ENCODE data around the gene ALDH1L1. TPM values are rescaled to one million over a fixed set of nuclear protein-coding genes. Genes with fewer than 3 reads are reported as not detected.
A peak's percentile ranks its signal among the peaks of the same experiment; 100 is the strongest.

The ALDH1L1 gene
- total RNA-seq, 1 experiment from 2014 or later = 0.08 TPM

- Histone ChIP-seq H3K36me3 (no peaks in the 10 kb centered on the region), H3K27me3 (peaks cover 19% of the 10 kb centered on the region; the same call in 1 of the 2 replicates), H3K9me3 (replicated peaks) (no peaks in the 10 kb centered on the region), H3K4me1 (no peaks in the 10 kb centered on the region), H3K4me3 (no peak overlapping the region), H3K27ac (no peak overlapping the region)
- peak in 1 of 2 experiments; percentile 0 for DNase-seq
Observed at GRCh38 chr3:126128504-126129397, 51.6 kb downstream of the ALDH1L1 start.

GRCh38 chr3:126127904-126128303 is 52.5 kb downstream of the ALDH1L1 start:
- Histone ChIP-seq H3K9me3 (replicated peaks) (no peaks in the 10 kb centered on the region), H3K36me3 (no peaks in the 10 kb centered on the region), H3K27ac (no peak overlapping the region), H3K4me1 (no peaks in the 10 kb centered on the region), H3K27me3 (peaks cover 15% of the 10 kb centered on the region; the same call in 1 of the 2 replicates), H3K4me3 (no peak overlapping the region)
- no peak for DNase-seq

DNA sequence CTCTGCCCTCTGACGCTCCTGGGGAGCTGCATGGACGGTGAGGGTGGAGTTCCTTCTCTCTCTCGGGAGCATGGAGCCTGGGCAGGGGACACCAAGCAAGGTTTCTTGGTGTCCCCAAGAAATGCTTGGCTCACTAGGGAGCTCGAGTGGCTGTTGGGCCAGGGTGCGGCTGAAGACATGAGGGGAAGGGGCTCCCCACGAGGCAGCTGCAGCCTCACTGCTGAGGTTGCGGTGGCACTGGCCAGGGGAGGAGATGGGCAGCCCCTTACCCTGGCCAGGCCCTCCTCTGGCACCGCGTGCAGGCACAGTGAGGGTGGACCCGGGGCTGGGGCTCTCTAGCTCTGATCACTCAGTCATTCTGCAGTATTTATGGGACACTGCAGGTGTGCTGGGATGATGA is 52.9 kb downstream of the ALDH1L1 start:
- Histone ChIP-seq H3K4me3 (no peak overlapping the region), H3K9me3 (replicated peaks) (no peaks in the 10 kb centered on the region), H3K27ac (no peak overlapping the region), H3K27me3 (peaks cover 13% of the 10 kb centered on the region; the same call in 1 of the 2 replicates), H3K36me3 (no peaks in the 10 kb centered on the region), H3K4me1 (no peaks in the 10 kb centered on the region)
- DNase-seq = no peak

DNA sequence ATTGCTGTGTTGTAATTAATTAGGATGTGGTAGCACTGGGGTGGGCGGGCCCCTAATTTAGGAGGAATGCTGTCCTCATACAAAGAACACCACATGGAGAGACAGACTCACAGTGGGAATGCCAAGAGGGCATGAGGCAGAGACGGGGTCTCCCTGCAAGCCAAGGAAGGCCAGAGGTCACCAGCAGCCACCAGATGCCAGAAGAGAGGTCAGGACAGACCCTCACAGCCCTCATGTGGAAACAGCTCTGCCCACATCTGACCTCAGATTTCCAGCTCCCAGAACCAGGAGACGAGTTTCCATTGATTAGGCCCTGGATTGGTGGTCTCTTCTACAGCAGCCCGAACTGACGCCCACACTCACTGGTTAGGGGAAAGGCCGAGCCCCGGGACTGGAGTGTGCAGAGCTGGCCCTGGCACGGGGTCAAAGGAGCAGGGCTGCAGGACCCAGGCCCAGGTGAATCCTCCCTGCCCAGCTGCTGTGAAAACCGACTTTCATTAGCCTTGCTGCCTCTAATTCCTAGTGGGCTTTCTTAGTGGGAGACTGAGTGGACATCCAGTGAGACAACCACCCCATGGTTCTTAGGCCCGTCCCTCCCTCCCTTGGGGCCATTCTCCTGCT is 53.5 kb downstream of the ALDH1L1 start:
- peaks cover 7% of the 10 kb centered on the region; the same call in 1 of the 2 replicates for H3K27me3 ChIP-seq
- H3K9me3 ChIP-seq (replicated peaks) = no peaks in the 10 kb centered on the region
- no peaks in the 10 kb centered on the region for H3K36me3 ChIP-seq
- no peak overlapping the region for H3K27ac ChIP-seq
- H3K4me1 ChIP-seq = no peaks in the 10 kb centered on the region
- DNase-seq = no peak
- no peak overlapping the region for H3K4me3 ChIP-seq

GRCh38 chr3:126126286-126126685 is 54.1 kb downstream of the ALDH1L1 start:
- no peak for DNase-seq

DNA sequence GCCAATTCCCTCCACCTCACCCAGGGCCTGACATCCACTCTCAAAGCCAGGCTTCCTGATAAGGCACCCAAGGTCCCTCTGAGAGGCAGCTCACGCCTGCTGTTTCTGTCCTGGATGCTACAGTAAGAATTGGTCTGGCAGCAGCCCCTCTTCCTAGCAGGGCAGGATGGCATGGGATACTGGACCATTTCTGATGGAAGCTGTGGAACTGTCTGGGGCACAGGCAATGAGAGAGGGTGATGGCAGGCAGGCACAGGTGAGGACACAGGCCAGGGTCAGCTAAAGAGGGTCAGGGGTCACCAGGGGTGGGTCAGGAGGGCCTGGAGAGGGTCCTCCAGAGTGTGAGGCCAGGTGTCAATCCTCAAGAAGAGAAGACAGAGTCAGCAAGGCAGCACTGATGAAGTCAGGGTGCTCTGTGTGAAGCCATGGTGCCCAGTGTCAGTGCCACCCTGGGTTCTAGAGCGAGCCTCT is 54.6 kb downstream of the ALDH1L1 start:
- Histone ChIP-seq H3K9me3 (replicated peaks) (no peaks in the 10 kb centered on the region), H3K4me1 (no peaks in the 10 kb centered on the region), H3K4me3 (no peak overlapping the region), H3K27ac (no peak overlapping the region), H3K36me3 (no peaks in the 10 kb centered on the region), H3K27me3 (0 out of 2 replicates have a peak, but pooled peaks cover 6% of the 10 kb centered on the region)
- DNase-seq = no peak

More at GRCh38 chr3:126126286-126126685, 54.1 kb downstream of the ALDH1L1 start:
- Histone ChIP-seq H3K4me3 (no peak overlapping the region), H3K27me3 (0 out of 2 replicates have a peak, but pooled peaks cover 6% of the 10 kb centered on the region), H3K4me1 (no peaks in the 10 kb centered on the region), H3K27ac (no peak overlapping the region), H3K9me3 (replicated peaks) (no peaks in the 10 kb centered on the region), H3K36me3 (no peaks in the 10 kb centered on the region)

GRCh38 chr3:126125341-126125740 is 55.0 kb downstream of the ALDH1L1 start:
- no peak for DNase-seq
- Histone ChIP-seq H3K4me3 (no peak overlapping the region), H3K27me3 (0 out of 2 replicates have a peak, but pooled peaks cover 6% of the 10 kb centered on the region), H3K9me3 (replicated peaks) (no peaks in the 10 kb centered on the region), H3K27ac (no peak overlapping the region), H3K4me1 (no peaks in the 10 kb centered on the region), H3K36me3 (no peaks in the 10 kb centered on the region)

DNA sequence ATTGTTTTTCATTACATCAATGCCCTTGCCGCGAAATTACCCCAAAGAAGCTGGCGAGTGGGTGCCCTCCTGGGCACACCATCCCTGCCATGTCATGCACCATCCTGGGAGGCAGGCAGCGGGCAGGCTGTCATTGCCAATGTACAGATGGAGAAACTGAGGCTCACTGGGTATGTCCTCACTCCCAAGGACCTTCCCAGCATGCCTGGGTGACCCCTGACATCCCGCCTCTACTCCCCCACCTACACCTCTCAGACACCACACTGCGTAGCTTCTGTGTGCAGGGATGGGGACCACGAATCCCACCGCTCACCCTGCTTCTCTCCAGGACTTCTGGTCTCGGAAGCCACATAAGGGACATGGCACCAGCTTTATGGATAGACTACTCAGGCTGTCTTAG is 55.5 kb downstream of the ALDH1L1 start:
- H3K27ac ChIP-seq = no peak overlapping the region
- H3K36me3 ChIP-seq = no peaks in the 10 kb centered on the region
- no peaks in the 10 kb centered on the region for H3K9me3 ChIP-seq (replicated peaks)
- H3K4me1 ChIP-seq = no peaks in the 10 kb centered on the region
- H3K27me3 ChIP-seq = 0 out of 2 replicates have a peak, but pooled peaks cover 6% of the 10 kb centered on the region
- H3K4me3 ChIP-seq = no peak overlapping the region
- DNase-seq = no peak

DNA sequence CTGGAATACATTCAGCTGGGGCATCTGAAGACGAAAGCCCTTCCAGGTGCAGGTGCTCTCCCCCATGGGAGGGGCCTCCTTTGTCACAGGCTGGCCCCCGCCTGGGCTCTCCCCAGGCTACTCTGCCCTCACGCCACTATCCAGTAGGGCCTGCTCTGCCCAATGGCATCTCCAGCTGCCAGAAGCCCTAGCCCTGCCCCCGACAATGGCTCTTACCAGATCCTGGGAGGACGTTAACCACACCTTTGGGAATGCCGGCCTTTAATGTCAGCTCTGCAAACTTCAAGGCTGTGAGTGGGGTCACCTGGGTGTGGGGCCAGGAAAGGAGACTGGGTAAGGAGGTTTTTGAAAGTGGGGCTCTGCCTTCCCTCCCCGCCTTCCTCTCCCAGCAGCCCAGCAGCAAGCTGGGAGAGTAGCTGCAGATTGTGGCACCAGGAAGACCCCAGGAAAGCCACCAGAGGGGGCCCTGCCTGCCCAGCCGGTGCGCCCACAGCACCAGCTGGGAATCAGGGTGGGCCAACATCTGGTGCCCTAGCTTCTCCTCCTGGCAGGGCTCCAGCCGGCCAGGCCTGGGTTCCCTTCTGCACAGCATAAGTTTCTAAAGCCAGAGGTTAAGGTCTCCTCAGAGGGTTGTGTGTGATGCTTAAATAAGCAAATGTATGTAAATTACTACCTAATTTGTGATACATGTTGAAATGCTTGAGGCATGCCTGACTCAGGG is 56.1 kb downstream of the ALDH1L1 start:
- no peak overlapping the region for H3K27ac ChIP-seq
- no peaks in the 10 kb centered on the region for H3K36me3 ChIP-seq
- 0 out of 2 replicates have a peak, but pooled peaks cover 6% of the 10 kb centered on the region for H3K27me3 ChIP-seq
- H3K4me3 ChIP-seq = no peak overlapping the region
- H3K4me1 ChIP-seq = no peaks in the 10 kb centered on the region
- peak in 1 of 2 experiments; percentile 2 for DNase-seq
- H3K9me3 ChIP-seq (replicated peaks) = no peaks in the 10 kb centered on the region

DNA sequence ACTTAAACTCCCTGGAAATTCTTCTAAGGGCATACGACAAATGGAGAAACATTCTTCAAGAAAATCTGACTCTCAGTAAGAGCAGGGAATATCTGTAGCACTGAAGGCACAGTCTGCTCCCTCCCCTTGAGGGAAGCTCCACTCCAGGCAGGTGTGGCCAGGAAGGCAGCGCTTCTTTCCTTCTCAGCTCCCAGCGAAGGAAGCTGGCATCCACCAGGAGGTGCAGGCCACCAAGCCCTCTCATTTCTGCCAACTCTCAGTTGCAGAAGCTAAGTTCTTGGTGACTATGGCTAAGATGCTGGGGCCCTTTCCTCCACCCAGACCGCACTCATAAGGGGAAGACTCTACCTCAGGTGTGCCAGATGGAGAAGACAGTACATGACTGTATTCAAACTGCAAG is 58.8 kb downstream of the ALDH1L1 start:
- no peaks in the 10 kb centered on the region for H3K4me1 ChIP-seq
- no peak overlapping the region for H3K27ac ChIP-seq
- H3K36me3 ChIP-seq = no peaks in the 10 kb centered on the region
- H3K9me3 ChIP-seq (replicated peaks) = no peaks in the 10 kb centered on the region
- no peak for DNase-seq
- H3K4me3 ChIP-seq = no peak overlapping the region
- H3K27me3 ChIP-seq = 0 out of 2 replicates have a peak, but pooled peaks cover 3% of the 10 kb centered on the region

DNA sequence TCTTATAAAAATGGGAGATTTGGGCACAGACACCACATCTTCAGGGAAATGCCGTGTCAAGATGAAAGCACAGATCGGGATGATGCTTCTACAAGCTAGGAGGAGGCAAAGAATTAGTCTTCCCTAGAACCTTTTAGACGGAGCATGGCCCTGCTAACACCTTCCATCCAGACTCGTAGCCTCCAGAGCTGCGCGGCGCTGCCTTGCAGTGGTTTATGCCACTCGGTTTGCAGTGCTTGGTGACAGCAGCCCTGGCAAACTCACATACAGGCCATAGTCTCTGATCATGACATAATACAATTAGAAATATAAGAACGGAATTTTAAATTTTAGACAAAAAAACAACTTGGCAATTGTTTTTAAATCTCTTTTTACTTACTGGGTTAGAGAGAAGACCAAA is 59.3 kb downstream of the ALDH1L1 start:
- no peaks in the 10 kb centered on the region for H3K4me1 ChIP-seq
- no peak overlapping the region for H3K4me3 ChIP-seq
- no peak for DNase-seq
- 0 out of 2 replicates have a peak, but pooled peaks cover under 1% of the 10 kb centered on the region for H3K27me3 ChIP-seq
- H3K36me3 ChIP-seq = no peaks in the 10 kb centered on the region
- H3K27ac ChIP-seq = no peak overlapping the region
- H3K9me3 ChIP-seq (replicated peaks) = no peaks in the 10 kb centered on the region

GRCh38 chr3:126119976-126120375 is 60.4 kb downstream of the ALDH1L1 start:
- Histone ChIP-seq H3K27me3 (no peaks in the 10 kb centered on the region), H3K4me1 (no peaks in the 10 kb centered on the region), H3K27ac (no peak overlapping the region), H3K9me3 (replicated peaks) (no peaks in the 10 kb centered on the region), H3K4me3 (no peak overlapping the region), H3K36me3 (no peaks in the 10 kb centered on the region)
- no peak for DNase-seq

- no peaks in the 10 kb centered on the region for H3K9me3 ChIP-seq (replicated peaks)
- H3K4me3 ChIP-seq = no peak overlapping the region
- DNase-seq = peak in 1 of 2 experiments; percentile 3
- no peaks in the 10 kb centered on the region for H3K27me3 ChIP-seq
- H3K27ac ChIP-seq = no peak overlapping the region
- H3K36me3 ChIP-seq = no peaks in the 10 kb centered on the region
- H3K4me1 ChIP-seq = no peaks in the 10 kb centered on the region
Observed at GRCh38 chr3:126119008-126119675, 61.2 kb downstream of the ALDH1L1 start.

DNA sequence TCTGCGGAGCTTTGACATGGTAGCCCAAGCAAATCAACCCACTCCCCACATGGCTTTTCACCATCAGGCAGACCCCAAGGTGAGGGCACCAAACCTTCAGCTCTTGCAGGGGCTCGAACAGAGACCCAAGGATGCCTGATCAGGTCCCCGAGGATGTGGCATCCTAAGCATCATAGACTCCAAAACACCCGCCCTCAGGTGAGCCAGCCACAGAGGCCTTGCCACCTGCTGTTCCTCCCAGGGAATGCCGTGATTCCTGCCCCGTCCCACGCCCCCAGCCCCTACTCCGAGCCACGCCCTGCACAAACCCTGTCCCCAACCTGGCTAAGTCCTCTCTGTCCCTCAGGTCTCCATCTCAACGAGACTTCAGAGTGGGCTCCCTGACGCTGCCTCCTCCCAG is 61.8 kb downstream of the ALDH1L1 start:
- Histone ChIP-seq H3K9me3 (replicated peaks) (no peaks in the 10 kb centered on the region), H3K36me3 (no peaks in the 10 kb centered on the region), H3K4me1 (no peaks in the 10 kb centered on the region), H3K27me3 (no peaks in the 10 kb centered on the region), H3K27ac (no peak overlapping the region), H3K4me3 (no peak overlapping the region)
- DNase-seq = no peak

All from SJCRH30 (cell line).